GM12878 (cell line): Measurements from ENCODE around the gene SHLD1. TPM values are rescaled to one million over a fixed set of nuclear protein-coding genes. Genes with fewer than 3 reads are reported as not detected.

Experiments
- ATAC-seq: fragments of 200-7000 bp; cut with Tn5 transposase; 3 replicates; pipeline ENCODE4 v1.9.1; 2020; ENCODE audit warnings: mild to moderate bottlenecking, moderate library complexity
- BruUV-seq: library from RNA; stranded (reverse); fragments of 400-500 nt; replicated peaks from 2 replicates; lab custom pipeline; 2021; lab: Mats Ljungman, UMichigan
- CTCF ChIA-PET: fragments of 300-600 bp; sonication (Branson Sonifier 250); formaldehyde crosslinking; extraction: SDS; loops from one replicate; lab custom pipeline; 2021; ENCODE audit warnings: inconsistent platforms; lab: Yijun Ruan, JAX
- POLR2A ChIA-PET: fragments of 350-600 bp; formaldehyde crosslinking; extraction: SDS; loops from one replicate; lab custom pipeline; 2021; ENCODE audit warnings: inconsistent platforms; lab: Charles Lee
- RAD21 ChIA-PET: fragments of 300-600 bp; sonication (Branson Sonifier 250); formaldehyde crosslinking; loops from one replicate; lab custom pipeline; 2023; ENCODE audit warnings: antibody characterized with exemption; ENCODE audit not compliant: unreplicated experiment; lab: Charles Lee
- SMC1A ChIA-PET: fragments of 300-600 bp; sonication (Branson Sonifier 250); formaldehyde crosslinking; loops from one replicate; lab custom pipeline; 2023; ENCODE audit not compliant: unreplicated experiment, uncharacterized antibody; lab: Charles Lee
- DNase-seq: peaks from one replicate; pipeline ENCODE4 v3.0.0-alpha.2; 2011; ENCODE audit warnings: low read depth, low spot score
- FAIRE-seq: peaks from 3 replicates; lab custom pipeline; 2011; peaks lifted over from hg19 to GRCh38; lab: Jason Lieb, UNC
- H2AFZ ChIP-seq: 2 replicates; pipeline ENCODE4 v1.6.0; 2011; ENCODE audit warnings: low read depth, low read length, control low read depth; ENCODE audit not compliant: control insufficient read depth
- H3K27ac ChIP-seq: 2 replicates; pipeline ENCODE4 v1.5.1; 2011; ENCODE audit warnings: control low read depth; ENCODE audit not compliant: control insufficient read depth, insufficient read depth
- H3K27me3 ChIP-seq, 2 experiments: replicated peaks in 1 of 2; 2 replicates each; pipeline versions ENCODE4 v1.6.0 to v1.6.1; 2011; ENCODE audit warnings: low read length in 1 of 2; ENCODE audit not compliant: control insufficient read depth in 2 of 2, insufficient read depth in 2 of 2
- H3K36me3 ChIP-seq, 2 experiments: 2 replicates each; pipeline ENCODE4 v1.5.1; 2011; ENCODE audit warnings: low read length in 1 of 2; ENCODE audit not compliant: control insufficient read depth in 2 of 2, insufficient read depth in 2 of 2
- H3K4me1 ChIP-seq: 2 replicates; pipeline ENCODE4 v1.6.1; 2011; ENCODE audit warnings: mild to moderate bottlenecking, low read length, moderate library complexity, mixed read lengths; ENCODE audit not compliant: control insufficient read depth, insufficient read depth
- H3K4me2 ChIP-seq: 2 replicates; pipeline ENCODE4 v1.6.0; 2011; ENCODE audit warnings: control low read depth; ENCODE audit not compliant: control insufficient read depth, insufficient read depth
- H3K4me3 ChIP-seq: fragments of 200-600 bp; sonication (generic); 2 replicates; pipeline ENCODE4 v1.5.1; 2016
- H3K79me2 ChIP-seq: 2 replicates; pipeline ENCODE4 v1.6.0; 2011; ENCODE audit warnings: low read length; ENCODE audit not compliant: control insufficient read depth, insufficient read depth
- H3K9ac ChIP-seq: 2 replicates; pipeline ENCODE4 v1.8.0; 2011; ENCODE audit warnings: low read length, control low read depth, mixed read lengths; ENCODE audit not compliant: control insufficient read depth, insufficient read depth
- H3K9me3 ChIP-seq: replicated peaks from 3 replicates; pipeline ENCODE4 v1.5.1; 2011; ENCODE audit warnings: mild to moderate bottlenecking, low read length; ENCODE audit not compliant: control insufficient read depth, insufficient read depth
- H4K20me1 ChIP-seq: 2 replicates; pipeline ENCODE4 v1.6.0; 2011; ENCODE audit not compliant: control insufficient read depth, insufficient read depth
- ASH2L ChIP-seq: fragments of 300-600, 200-600 bp; sonication (generic); IDR thresholded peaks from 2 replicates; pipeline ENCODE4 v1.6.1; 2017; ENCODE audit warnings: low read depth, mild to moderate bottlenecking, borderline replicate concordance
- CHD1 ChIP-seq: IDR thresholded peaks from 2 replicates; pipeline ENCODE4 v1.6.1; 2012; ENCODE audit warnings: low read depth, low read length, improper control_type of control experiment
- CREB1 ChIP-seq: IDR thresholded peaks from 2 replicates; pipeline ENCODE4 v1.6.1; 2012; ENCODE audit warnings: low read depth, mild to moderate bottlenecking, inconsistent platforms
- CTCF ChIP-seq, 3 experiments: IDR thresholded peaks in 2 of 3; conservative IDR thresholded peaks in 1 of 3; 2 replicates each; pipeline ENCODE4 v1.5.1; 2011; ENCODE audit warnings: low read depth in 3 of 3, low read length in 3 of 3, mild to moderate bottlenecking in 3 of 3, control low read depth in 2 of 3, moderate library complexity in 2 of 3, inconsistent platforms in 1 of 3, mixed read lengths in 1 of 3; ENCODE audit not compliant: control insufficient read depth in 2 of 3, insufficient read depth in 1 of 3; ENCODE audit errors: extremely low read depth in 1 of 3
- FOXK2 ChIP-seq: fragments of 450-650 bp; IDR thresholded peaks from 2 replicates; pipeline ENCODE4 v1.6.1; 2017; ENCODE audit warnings: mild to moderate bottlenecking, moderate library complexity
- GATAD2B ChIP-seq: fragments of 450-650 bp; conservative IDR thresholded peaks from 2 replicates; pipeline ENCODE4 v1.6.1; 2017; ENCODE audit warnings: low read depth, mild to moderate bottlenecking, moderate library complexity
- HDAC2 ChIP-seq: fragments of 200-600 bp; sonication (generic); IDR thresholded peaks from 2 replicates; pipeline ENCODE4 v1.6.1; 2017
- LARP7 ChIP-seq: fragments of 450-650 bp; IDR thresholded peaks from 2 replicates; pipeline ENCODE4 v1.6.1; 2017; ENCODE audit warnings: mild to moderate bottlenecking
- MTA2 ChIP-seq: fragments of 450-650 bp; IDR thresholded peaks from 2 replicates; pipeline ENCODE4 v1.6.1; 2016; ENCODE audit warnings: low read depth, mild to moderate bottlenecking, moderate library complexity
- NFIC ChIP-seq: IDR thresholded peaks from 2 replicates; pipeline ENCODE4 v1.6.1; 2012; ENCODE audit warnings: low read depth, mild to moderate bottlenecking, inconsistent platforms, low read length, moderate library complexity
- NFXL1 ChIP-seq: fragments of 450-650 bp; IDR thresholded peaks from 2 replicates; pipeline ENCODE4 v1.6.1; 2017; ENCODE audit warnings: antibody characterized with exemption, mild to moderate bottlenecking, borderline replicate concordance
- POU2F2 ChIP-seq: IDR thresholded peaks from 3 replicates; pipeline ENCODE4 v1.6.1; 2011; ENCODE audit warnings: low read depth, mild to moderate bottlenecking, low read length, borderline replicate concordance
- PRDM15 ChIP-seq: fragments of 450-650 bp; formaldehyde crosslinking; IDR thresholded peaks from 2 replicates; pipeline ENCODE4 v1.4.0; 2020; ENCODE audit warnings: mild to moderate bottlenecking, moderate library complexity
- RELA ChIP-seq: fragments of 450-650 bp; IDR thresholded peaks from 2 replicates; pipeline ENCODE4 v1.8.0; 2014; ENCODE audit warnings: borderline replicate concordance; ENCODE audit not compliant: partially characterized antibody
- SPI1 ChIP-seq: IDR thresholded peaks from 2 replicates; pipeline ENCODE4 v1.6.1; 2011; ENCODE audit warnings: low read depth, mild to moderate bottlenecking, low read length, moderate library complexity, borderline replicate concordance; ENCODE audit not compliant: insufficient read depth
- SRF ChIP-seq, 2 experiments: IDR thresholded peaks; 2 replicates each; pipeline ENCODE4 v1.6.1; 2011; ENCODE audit warnings: low read depth in 2 of 2, low read length in 2 of 2, mild to moderate bottlenecking in 1 of 2, moderate library complexity in 1 of 2
- STAT3 ChIP-seq: IDR thresholded peaks from 2 replicates; pipeline ENCODE4 v1.6.1; 2011; ENCODE audit warnings: low read depth, low read length, improper control_type of control experiment
- ZNF207 ChIP-seq: fragments of 450-650 bp; IDR thresholded peaks from 2 replicates; pipeline ENCODE4 v1.6.1; 2014; ENCODE audit warnings: antibody characterized with exemption, mild to moderate bottlenecking, borderline replicate concordance
- ZNF274 ChIP-seq: IDR thresholded peaks from one replicate; pipeline ENCODE4 v1.8.0; 2011; ENCODE audit not compliant: insufficient read length, insufficient read depth
- WGBS: methylation state at CpG from one replicate; pipeline ENCODE4 v1.1.6; 2016; ENCODE audit warnings: low lambda C conversion rate; ENCODE audit not compliant: insufficient replicate concordance, insufficient coverage; ENCODE audit errors: missing lambda C conversion rate; 5-methylcytosine and 5-hydroxymethylcytosine counted together
- in situ Hi-C: fragments of 300-500 bp; cut with MboI; formaldehyde crosslinking; loops from 9 replicates; pipeline ENCODE4 v1.14.3; 2018; ENCODE audit warnings: mixed read lengths
- intact Hi-C: fragments of 100-400 bp; cut with micrococcal nuclease; formaldehyde crosslinking; loops from one replicate; pipeline ENCODE4 v1.14.2; 2022; ENCODE audit not compliant: unreplicated experiment
- polyA plus RNA-seq, 11 experiments: library from polyadenylated mRNA; depleted of rRNA in 4 of 11; unstranded in 6 of 11; stranded (reverse) in 5 of 11; fragments of >200 nt; fragmentation: Nextera tagmentation in 4 of 11; fragmentation: Illumina TruSeq in 1 of 11; extraction: Ambion mirVana in 4 of 11; extraction: Trizol in 1 of 11; gene quantifications; 1 replicate in 1 of 11; 2 replicates in 10 of 11; pipeline versions ENCODE4 v1.2.1 to v1.2.3, GENCODE V29; 2011 to 2016; ENCODE audit warnings: inconsistent platforms in 2 of 11, missing spikeins in 2 of 11, low read depth in 1 of 11
- total RNA-seq, 4 experiments: library from RNA; depleted of rRNA in 3 of 4; stranded (reverse); fragments of >200 nt in 3 of 4; fragmentation: Illumina TruSeq in 1 of 4; extraction: Trizol in 1 of 4; gene quantifications; 2 replicates each; pipeline versions ENCODE4 v1.2.1 to v1.2.3, GENCODE V29; 2013 to 2021

The SHLD1 gene
- total and polyA plus RNA-seq, 10 of the 15 experiments (the other 5 are each of a cell fraction or from before 2014, with no cell fraction given) = 10.8 to 70.9 (median 25.4) TPM

- CTCF ChIA-PET = interaction anchor here (0.6 to 4.6 kb wide), 13 partner anchors 8 to 267 kb away, joined by 3 to 35 read pairs (median 5); no protein-coding TSS in a partner anchor
- FAIRE-seq = no peak
- in situ Hi-C loops = no loop called here
Observed at GRCh38 chr20:5796331-5797040, 46.3 kb downstream of the SHLD1 start.

More at GRCh38 chr20:5796331-5797040, 46.3 kb downstream of the SHLD1 start:
- peaks cover 15% of the 10 kb centered on the region for H3K4me1 ChIP-seq
- intact Hi-C loops = no loop called here
- 93% methylated on average over 8 of the region's 8 CpGs for WGBS
- H3K4me3 ChIP-seq = no peak overlapping the region
- ChIA-PET SMC1A (interaction anchor here (0.6 to 3.2 kb wide), 24 partner anchors 9 to 267 kb away, joined by 3 to 18 read pairs (median 4); partner anchors contain the start of gene SHLD1), POLR2A (interaction anchor here (0.6 to 1.8 kb wide), 4 partner anchors 142 to 268 kb away, joined by 3 to 9 read pairs (median 6); no protein-coding TSS in a partner anchor), RAD21 (interaction anchor here (0.7 to 2.7 kb wide), 6 partner anchors 8 to 261 kb away, joined by 3 to 14 read pairs (median 3); no protein-coding TSS in a partner anchor)
- TF ChIP-seq CTCF (IDR thresholded peaks at IDR 0.05 in 2 of 3, conservative IDR thresholded peaks at IDR 0.05 in 1 of 3; ENCODE audit: control insufficient read depth in 2 of 3, extremely low read depth in 1 of 3, insufficient read depth in 1 of 3, low read depth in 3 of 3, low read length in 3 of 3) (no peak), ZNF207 (no peak), ZNF274 (no peak), CREB1 (no peak), MTA2 (no peak), CHD1 (no peak), PRDM15 (no peak), SPI1 (no peak), FOXK2 (no peak), SRF (IDR thresholded peaks at IDR 0.05; ENCODE audit: low read depth in 2 of 2, low read length in 2 of 2) (no peak), NFIC (no peak), RELA (no peak), POU2F2 (no peak), LARP7 (no peak), NFXL1 (no peak), GATAD2B (no peak), HDAC2 (no peak), STAT3 (no peak), ASH2L (no peak)
- no peaks in the 10 kb centered on the region for H3K79me2 ChIP-seq
- H3K9me3 ChIP-seq = no peaks in the 10 kb centered on the region
- no peak overlapping the region for H3K4me2 ChIP-seq
- H2AFZ ChIP-seq = no peak overlapping the region
- H3K27me3 ChIP-seq = no peaks in the 10 kb centered on the region
- H3K27ac ChIP-seq = no peak overlapping the region; the same call in 1 of the 2 replicates
- DNase-seq (no peak), ATAC-seq (no peak)
- no peaks in the 10 kb centered on the region for H3K36me3 ChIP-seq
- no peaks in the 10 kb centered on the region for H4K20me1 ChIP-seq
- H3K9ac ChIP-seq = no peak overlapping the region
- BruUV-seq = TSS peak; percentile 13
